ENCODE results near the gene SORL1.
A peak's percentile ranks its signal among the peaks of the same experiment; 100 is the strongest.

Gene SORL1

GRCh38 chr11:121608545-121609098 is 156.5 kb downstream of the SORL1 start:
- no peak overlapping the region for H3K4me3 ChIP-seq (ENCODE audit: low read depth, low read length)
- TF ChIP-seq CTCF (IDR thresholded peaks at IDR 0.05; ENCODE audit: low read depth, low read length, missing control alignments) = no peak
- in situ Hi-C loops (cut with HindIII; ENCODE audit: low pct_ligation_motif_present, low sequenced_read_pairs) = no loop called here
- no peaks in the 10 kb centered on the region for H3K27me3 ChIP-seq (replicated peaks)
- no peaks in the 10 kb centered on the region for H3K36me3 ChIP-seq (replicated peaks)
- no peak overlapping the region for H3K27ac ChIP-seq
- no peak for DNase-seq

GRCh38 chr11:121610706-121611105 is 158.6 kb downstream of the SORL1 start:
- Histone ChIP-seq H3K27ac (no peak overlapping the region), H3K27me3 (replicated peaks) (no peaks in the 10 kb centered on the region), H3K36me3 (replicated peaks) (no peaks in the 10 kb centered on the region), H3K4me3 (ENCODE audit: low read depth, low read length) (no peak overlapping the region)
- TF ChIP-seq CTCF (IDR thresholded peaks at IDR 0.05; ENCODE audit: low read depth, low read length, missing control alignments) = no peak
- in situ Hi-C loops (cut with HindIII; ENCODE audit: low pct_ligation_motif_present, low sequenced_read_pairs) = no loop called here
- DNase-seq = no peak

- H3K27ac ChIP-seq = no peak overlapping the region
- DNase-seq = no peak
- H3K4me3 ChIP-seq (ENCODE audit: low read depth, low read length) = no peak overlapping the region
- no peak for TF ChIP-seq CTCF (IDR thresholded peaks at IDR 0.05; ENCODE audit: low read depth, low read length, missing control alignments)
- in situ Hi-C loops (cut with HindIII; ENCODE audit: low pct_ligation_motif_present, low sequenced_read_pairs) = no loop called here
- H3K36me3 ChIP-seq (replicated peaks) = no peaks in the 10 kb centered on the region
- no peaks in the 10 kb centered on the region for H3K27me3 ChIP-seq (replicated peaks)
These were observed 159.1 kb downstream of the SORL1 start for GRCh38 chr11:121611242-121611641.

GRCh38 chr11:121613724-121614123 is 161.6 kb downstream of the SORL1 start:
- no peak for TF ChIP-seq CTCF (IDR thresholded peaks at IDR 0.05; ENCODE audit: low read depth, low read length, missing control alignments)
- H3K27ac ChIP-seq = no peak overlapping the region
- no peak overlapping the region for H3K4me3 ChIP-seq (ENCODE audit: low read depth, low read length)
- H3K36me3 ChIP-seq (replicated peaks) = no peaks in the 10 kb centered on the region
- no peaks in the 10 kb centered on the region for H3K27me3 ChIP-seq (replicated peaks)
- in situ Hi-C loops (cut with HindIII; ENCODE audit: low pct_ligation_motif_present, low sequenced_read_pairs) = no loop called here
- DNase-seq = no peak

GRCh38 chr11:121614636-121615240 is 162.6 kb downstream of the SORL1 start:
- TF ChIP-seq CTCF (IDR thresholded peaks at IDR 0.05; ENCODE audit: low read depth, low read length, missing control alignments) = no peak
- no peaks in the 10 kb centered on the region for H3K36me3 ChIP-seq (replicated peaks)
- H3K4me3 ChIP-seq (ENCODE audit: low read depth, low read length) = no peak overlapping the region
- H3K27me3 ChIP-seq (replicated peaks) = no peaks in the 10 kb centered on the region
- in situ Hi-C loops (cut with HindIII; ENCODE audit: low pct_ligation_motif_present, low sequenced_read_pairs) = no loop called here
- DNase-seq = no peak
- no peak overlapping the region for H3K27ac ChIP-seq

- H3K27me3 ChIP-seq (replicated peaks) = no peaks in the 10 kb centered on the region
- TF ChIP-seq CTCF (IDR thresholded peaks at IDR 0.05; ENCODE audit: low read depth, low read length, missing control alignments) = no peak
- no peaks in the 10 kb centered on the region for H3K36me3 ChIP-seq (replicated peaks)
- no peak overlapping the region for H3K27ac ChIP-seq
- peak; percentile 46 for DNase-seq
- no peak overlapping the region for H3K4me3 ChIP-seq (ENCODE audit: low read depth, low read length)
- in situ Hi-C loops (cut with HindIII; ENCODE audit: low pct_ligation_motif_present, low sequenced_read_pairs) = no loop called here
These were observed 163.4 kb downstream of the SORL1 start for GRCh38 chr11:121615501-121615900.

Data from brain microvascular endothelial cell (primary cell).